PC-9 (cell line): ENCODE measurements around the gene SPTAN1.
"Not testable (repeated sequence)": the region's sequence is repeated elsewhere in the genome, so short reads cannot be mapped to it uniquely, and the experiment has no call there.

Experiments
- CTCF ChIP-seq: fragments of 200-600 bp; sonication (generic); conservative IDR thresholded peaks from 2 replicates; pipeline ENCODE4 v1.6.1; 2017; ENCODE audit warnings: mixed run types, antibody characterized with exemption, mild to moderate bottlenecking, moderate library complexity
- EZH2 ChIP-seq: fragments of 200-600 bp; sonication (generic); IDR thresholded peaks from 2 replicates; pipeline ENCODE4 v1.8.0; 2017; ENCODE audit warnings: antibody characterized with exemption, low read depth

GRCh38 chr9:128585155-128585554, 32.8 kb downstream of the SPTAN1 start:
- TF ChIP-seq CTCF, EZH2: not testable (repeated sequence)
